SJCRH30 (cell line): ENCODE measurements around the gene SIAH2. TPM values are rescaled to one million over a fixed set of nuclear protein-coding genes. Genes with fewer than 3 reads are reported as not detected.

ENCODE experiments used
- DNase-seq, 2 experiments: peaks; one replicate each; pipeline ENCODE4 v3.0.0-alpha.2; 2015 to 2020
- H3K27ac ChIP-seq: fragments of 250-450 bp; sonication (Bioruptor Pico); 2 replicates; pipeline ENCODE4 v1.5.1; 2020; ENCODE audit warnings: mild to moderate bottlenecking, moderate library complexity
- H3K27me3 ChIP-seq: fragments of 250-450 bp; sonication (Bioruptor Pico); 2 replicates; pipeline ENCODE4 v1.5.1; 2020; ENCODE audit warnings: mild to moderate bottlenecking, moderate library complexity
- H3K36me3 ChIP-seq: fragments of 250-450 bp; sonication (Bioruptor Pico); 2 replicates; pipeline ENCODE4 v1.5.1; 2020; ENCODE audit warnings: mild to moderate bottlenecking, moderate library complexity
- H3K4me1 ChIP-seq: fragments of 250-450 bp; sonication (Bioruptor Pico); 2 replicates; pipeline ENCODE4 v1.5.1; 2020; ENCODE audit warnings: mild to moderate bottlenecking, moderate library complexity
- H3K4me3 ChIP-seq: fragments of 250-450 bp; sonication (Bioruptor Pico); 2 replicates; pipeline ENCODE4 v1.5.1; 2020; ENCODE audit warnings: mild to moderate bottlenecking, moderate library complexity
- H3K9me3 ChIP-seq: fragments of 250-450 bp; sonication (Bioruptor Pico); replicated peaks from 2 replicates; pipeline ENCODE4 v1.5.1; 2020; ENCODE audit warnings: mild to moderate bottlenecking, moderate library complexity
- total RNA-seq: library from RNA; depleted of rRNA; stranded (reverse); fragments of >200 nt; shearing (Covaris generic); gene quantifications from 2 replicates; pipeline ENCODE4 v1.2.3, GENCODE V29; 2014

SIAH2 gene
- total RNA-seq, 1 experiment from 2014 or later: 36.4 TPM

DNA sequence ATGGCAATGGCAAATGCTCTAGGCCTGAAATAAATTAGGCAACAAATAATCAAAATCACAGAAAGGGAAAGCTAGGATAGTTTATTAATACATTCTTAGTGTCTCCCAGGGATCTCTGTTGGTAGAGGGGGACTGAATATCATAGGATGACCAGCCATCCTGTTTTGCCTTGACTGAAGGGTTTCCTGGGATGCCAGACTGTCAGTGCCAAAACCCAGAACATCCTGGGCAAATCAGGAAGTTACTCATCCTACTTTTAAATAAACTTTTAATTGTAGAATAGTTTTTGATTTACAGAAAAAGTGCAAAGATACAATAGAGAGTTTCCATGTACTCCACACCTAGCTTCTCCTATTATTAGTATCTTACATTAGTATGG is 21.8 kb upstream of the SIAH2 start:
- H3K4me3 ChIP-seq: no peak overlapping the region
- no peak for DNase-seq
- H3K9me3 ChIP-seq: no peaks in the 10 kb centered on the region
- no peak overlapping the region for H3K27ac ChIP-seq
- no peaks in the 10 kb centered on the region for H3K36me3 ChIP-seq
- no peaks in the 10 kb centered on the region for H3K27me3 ChIP-seq
- H3K4me1 ChIP-seq: no peaks in the 10 kb centered on the region

DNA sequence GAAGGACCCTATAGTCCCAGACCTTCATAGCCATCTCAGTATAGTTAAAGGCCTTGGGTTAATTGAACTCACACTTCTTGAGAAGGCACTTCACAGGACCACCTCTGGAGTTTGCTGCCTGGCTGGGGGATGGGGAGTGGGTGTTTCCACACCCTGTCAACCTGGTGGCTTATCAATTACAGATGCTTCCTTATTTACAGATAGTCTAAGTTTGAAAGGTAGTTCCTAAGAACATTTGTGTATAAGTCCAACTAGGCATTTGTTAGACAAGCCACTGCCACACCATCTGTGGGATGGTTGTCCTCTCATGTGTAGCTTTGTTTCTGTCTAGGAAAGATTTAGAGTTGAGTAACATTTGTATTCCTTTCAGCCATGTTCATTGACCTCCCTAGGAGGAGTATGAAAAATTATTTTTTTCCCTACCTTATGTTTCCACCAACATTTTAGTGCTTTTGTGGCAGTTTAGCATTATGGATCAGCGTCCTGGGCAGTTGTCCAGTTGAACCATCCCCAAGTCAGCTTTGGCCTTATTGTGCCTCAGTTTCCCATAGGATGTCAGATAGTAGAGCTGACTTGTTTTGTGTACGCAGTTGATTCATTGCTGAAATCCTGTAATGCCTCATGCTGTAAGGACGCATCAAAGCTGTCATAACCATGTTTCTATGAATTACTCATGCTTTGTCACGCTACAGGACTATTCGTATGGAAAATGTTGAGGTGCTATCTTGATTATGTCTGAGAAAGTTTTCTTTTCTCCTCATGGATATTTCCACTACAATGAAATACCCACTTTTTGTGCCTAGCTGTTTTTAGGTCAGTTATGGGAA is 21.2 kb upstream of the SIAH2 start:
- Histone ChIP-seq H3K36me3 (no peaks in the 10 kb centered on the region), H3K27ac (no peak overlapping the region), H3K9me3 (no peaks in the 10 kb centered on the region), H3K4me3 (no peak overlapping the region), H3K27me3 (no peaks in the 10 kb centered on the region), H3K4me1 (no peaks in the 10 kb centered on the region)
- no peak for DNase-seq

DNA sequence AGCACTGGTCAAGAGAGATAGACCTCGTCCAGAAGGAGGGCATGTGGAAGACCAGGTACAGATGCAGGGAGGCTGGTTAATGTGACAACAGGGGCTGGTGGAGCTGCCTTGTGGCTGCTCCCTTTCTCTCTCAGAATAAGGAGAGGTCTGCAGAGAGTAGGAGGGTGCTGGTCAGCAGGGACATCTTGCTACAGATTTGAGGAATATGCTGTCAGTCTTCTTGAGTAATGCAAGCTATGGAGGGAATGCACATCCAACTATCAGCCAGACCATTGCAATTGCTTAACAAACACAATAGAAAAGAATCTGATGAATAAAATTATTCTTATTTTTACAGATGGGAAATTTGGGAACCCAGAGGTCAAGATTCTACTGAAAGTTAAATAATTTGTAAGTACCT is 20.3 kb upstream of the SIAH2 start:
- Histone ChIP-seq H3K9me3 (no peaks in the 10 kb centered on the region), H3K36me3 (no peaks in the 10 kb centered on the region), H3K27me3 (no peaks in the 10 kb centered on the region), H3K4me1 (no peaks in the 10 kb centered on the region), H3K27ac (no peak overlapping the region), H3K4me3 (no peak overlapping the region)
- DNase-seq: no peak

DNA sequence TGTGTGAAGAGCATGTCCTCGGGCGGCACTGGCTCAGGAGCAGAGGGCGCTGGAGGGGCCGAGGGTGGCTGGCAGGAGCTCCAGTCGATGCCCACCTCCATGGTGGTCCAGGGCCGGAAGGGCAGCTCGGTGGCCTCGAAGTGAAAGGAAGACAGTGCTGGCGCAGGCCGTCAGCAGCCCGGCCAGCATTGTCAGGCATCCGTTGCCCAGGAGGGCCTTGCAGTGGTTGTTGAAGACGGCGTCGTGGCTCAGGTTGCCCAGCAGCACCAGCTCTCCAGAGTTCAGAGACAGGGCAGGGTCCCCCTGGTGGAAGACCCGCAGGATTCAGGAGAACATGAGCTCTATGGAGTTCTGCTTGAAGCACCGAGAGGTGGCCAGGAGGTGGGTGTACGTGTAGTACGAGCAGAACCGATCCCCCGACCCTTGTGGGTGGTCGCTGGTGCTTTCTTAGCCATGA is 16.5 kb upstream of the SIAH2 start:
- H3K27ac ChIP-seq: no peak overlapping the region
- H3K4me1 ChIP-seq: peaks cover 10% of the 10 kb centered on the region
- H3K36me3 ChIP-seq: no peaks in the 10 kb centered on the region
- no peaks in the 10 kb centered on the region for H3K9me3 ChIP-seq
- no peak for DNase-seq
- no peaks in the 10 kb centered on the region for H3K27me3 ChIP-seq
- H3K4me3 ChIP-seq: no peak overlapping the region

DNA sequence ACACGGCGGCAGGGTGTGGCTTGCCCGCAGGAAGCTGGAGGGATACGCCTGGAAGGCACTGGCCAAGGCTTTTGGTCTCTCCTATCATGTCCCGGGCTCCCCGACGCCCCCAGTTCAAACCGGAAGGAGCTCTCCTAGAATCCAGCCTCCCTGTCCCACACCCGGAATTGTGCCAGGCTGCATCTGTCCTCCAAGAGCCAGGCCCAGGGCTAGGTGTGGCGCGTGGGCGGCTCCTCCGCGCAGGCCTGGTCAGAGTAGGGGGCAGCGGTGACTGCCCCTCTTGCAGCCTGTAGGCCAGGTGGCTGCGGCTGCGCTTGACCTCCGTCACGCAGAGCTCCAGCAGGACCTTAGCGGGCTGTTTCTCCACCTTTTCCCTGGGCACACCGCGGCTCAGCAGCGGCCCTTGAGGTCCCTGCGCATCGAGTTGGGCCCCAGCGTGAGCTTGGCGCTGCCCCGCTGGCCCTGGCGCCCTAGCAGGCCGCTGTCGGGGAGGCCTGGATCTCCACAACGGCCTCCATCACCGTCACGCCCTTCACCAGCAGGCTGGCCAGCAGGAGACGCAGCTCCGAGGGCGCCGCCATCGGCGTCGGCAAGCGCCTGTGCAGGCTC is 15.9 kb upstream of the SIAH2 start:
- DNase-seq: no peak
- no peaks in the 10 kb centered on the region for H3K27me3 ChIP-seq
- no peak overlapping the region for H3K27ac ChIP-seq
- H3K4me3 ChIP-seq: no peak overlapping the region
- H3K4me1 ChIP-seq: peaks cover 10% of the 10 kb centered on the region
- no peaks in the 10 kb centered on the region for H3K9me3 ChIP-seq
- H3K36me3 ChIP-seq: no peaks in the 10 kb centered on the region

DNA sequence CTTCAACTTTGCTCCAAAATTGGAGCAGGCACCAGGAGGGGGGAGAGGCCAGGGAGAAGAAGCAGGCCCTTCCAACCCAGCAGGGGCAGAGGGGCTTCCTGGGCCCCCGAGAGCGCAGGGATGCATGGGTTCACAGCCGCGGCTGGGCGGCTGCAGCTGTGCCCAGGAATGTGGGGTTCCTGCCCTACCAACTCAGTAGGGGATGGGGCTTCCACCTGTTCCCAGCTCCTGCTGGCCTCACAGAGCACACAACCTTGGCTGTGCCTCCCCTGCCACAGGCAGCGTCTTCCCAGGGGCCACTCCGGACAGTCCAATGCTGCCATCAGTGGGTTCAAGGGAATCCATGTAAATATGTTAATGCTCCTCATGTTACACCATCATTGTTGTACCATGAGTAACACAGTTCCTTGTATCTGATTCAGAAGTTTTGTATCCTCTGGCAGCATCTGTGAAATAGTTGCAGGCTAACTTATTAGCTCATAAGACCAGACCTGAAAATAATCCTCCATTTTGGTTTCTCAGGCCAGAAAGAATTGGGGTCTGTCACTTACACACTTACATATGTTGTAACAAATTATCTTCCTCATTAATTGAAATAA is 12.1 kb upstream of the SIAH2 start:
- Histone ChIP-seq H3K9me3 (no peaks in the 10 kb centered on the region), H3K4me3 (no peak overlapping the region), H3K36me3 (no peaks in the 10 kb centered on the region), H3K27ac (peak overlapping the region; percentile 52), H3K27me3 (no peaks in the 10 kb centered on the region), H3K4me1 (peaks cover 10% of the 10 kb centered on the region)
- peak; percentile 66 to 76 for DNase-seq

DNA sequence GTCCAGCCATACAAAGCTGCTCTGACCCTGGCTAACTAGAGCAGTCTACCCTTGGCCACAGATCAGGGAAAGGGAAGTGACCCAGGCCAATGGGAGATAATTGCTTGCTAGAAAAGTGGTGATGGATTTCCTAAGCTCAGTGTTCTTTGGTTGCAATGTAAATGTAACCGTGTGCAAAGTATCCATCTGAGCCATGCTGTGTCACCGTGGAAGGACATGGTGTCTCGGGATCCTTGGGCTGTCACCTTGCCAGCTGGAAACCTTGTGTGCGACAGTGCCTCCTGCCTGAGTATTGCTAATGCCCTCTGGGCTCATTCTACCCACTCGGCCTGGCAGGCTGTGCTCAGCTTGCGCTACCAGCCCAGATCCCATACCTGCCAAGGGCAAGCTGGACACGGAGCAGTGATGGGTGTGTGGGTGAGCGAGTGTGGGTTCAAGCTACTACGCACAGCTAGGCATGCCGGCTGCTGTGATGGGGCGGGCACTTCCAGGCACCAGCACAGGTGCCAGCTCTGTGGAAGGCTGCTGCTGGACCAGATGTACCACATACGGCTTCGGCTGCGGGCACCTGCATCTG is 10.7 kb upstream of the SIAH2 start:
- Histone ChIP-seq H3K27ac (no peak overlapping the region), H3K4me3 (no peak overlapping the region), H3K4me1 (peaks cover 14% of the 10 kb centered on the region), H3K27me3 (no peaks in the 10 kb centered on the region), H3K9me3 (no peaks in the 10 kb centered on the region), H3K36me3 (no peaks in the 10 kb centered on the region)
- no peak for DNase-seq

DNA sequence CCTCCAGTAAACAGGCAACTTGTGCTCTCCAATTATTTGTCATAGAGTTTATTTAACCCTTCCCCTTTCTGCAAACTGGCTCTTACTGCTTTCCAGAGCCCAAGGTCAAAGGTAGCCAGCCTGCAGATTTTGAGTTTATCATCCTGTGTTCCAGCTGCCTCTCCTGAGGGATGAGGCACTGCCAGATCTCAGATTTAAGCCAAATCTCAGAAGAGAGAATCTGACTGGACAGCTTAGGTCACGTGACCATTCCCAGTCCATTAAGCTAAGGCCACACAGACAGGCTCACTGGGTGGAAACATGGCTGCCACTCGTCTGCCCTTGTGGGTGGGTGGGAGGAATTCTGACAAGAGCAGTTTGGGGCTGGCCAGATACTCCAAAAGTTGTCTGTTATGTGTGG is 8.6 kb upstream of the SIAH2 start:
- H3K9me3 ChIP-seq: no peaks in the 10 kb centered on the region
- H3K4me1 ChIP-seq: peaks cover 14% of the 10 kb centered on the region
- no peaks in the 10 kb centered on the region for H3K36me3 ChIP-seq
- H3K4me3 ChIP-seq: no peak overlapping the region
- no peaks in the 10 kb centered on the region for H3K27me3 ChIP-seq
- H3K27ac ChIP-seq: no peak overlapping the region
- peak; percentile 18 to 36 for DNase-seq

DNA sequence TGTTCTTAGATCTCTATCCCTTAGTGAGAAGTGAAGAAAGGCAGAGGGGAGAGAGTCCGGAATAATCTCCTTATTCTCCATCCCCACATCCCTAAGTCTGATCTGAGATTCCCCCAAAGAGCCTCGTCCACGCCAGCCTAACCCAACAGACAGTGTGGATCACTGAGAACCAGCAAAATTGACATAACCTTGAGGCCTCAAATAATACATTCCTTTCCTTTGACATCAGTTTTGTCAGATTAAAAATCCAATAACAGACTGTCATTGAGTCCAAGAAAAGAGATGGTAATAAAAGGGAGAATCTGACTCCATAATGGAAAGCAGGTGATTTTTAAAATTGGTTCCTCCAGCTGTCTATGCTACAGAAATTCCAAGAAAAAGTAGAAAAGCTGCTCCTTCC is 7.7 kb upstream of the SIAH2 start:
- H3K27ac ChIP-seq: no peak overlapping the region
- no peaks in the 10 kb centered on the region for H3K27me3 ChIP-seq
- H3K9me3 ChIP-seq: no peaks in the 10 kb centered on the region
- H3K36me3 ChIP-seq: no peaks in the 10 kb centered on the region
- H3K4me3 ChIP-seq: no peak overlapping the region
- H3K4me1 ChIP-seq: peaks cover 17% of the 10 kb centered on the region
- DNase-seq: no peak

DNA sequence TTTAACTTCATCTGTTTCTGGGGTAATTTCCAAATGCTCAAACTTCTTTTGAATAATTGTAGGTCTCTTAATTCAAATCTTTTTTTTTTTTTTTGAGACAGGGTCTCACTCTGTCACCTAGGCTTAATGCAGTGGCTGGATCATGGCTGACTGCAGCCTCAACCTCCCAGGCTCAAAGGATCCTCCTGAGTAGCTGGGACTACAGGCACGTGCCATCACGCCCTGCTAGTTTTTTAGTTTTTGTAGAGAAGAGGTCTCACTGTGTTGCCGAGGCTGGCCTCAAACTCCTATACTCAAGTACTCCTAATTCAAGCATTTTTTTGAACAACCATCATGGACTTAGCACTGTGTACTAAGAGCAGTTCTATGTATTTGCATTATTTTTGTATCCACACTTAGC is 3.8 kb upstream of the SIAH2 start:
- DNase-seq: no peak
- Histone ChIP-seq H3K9me3 (no peaks in the 10 kb centered on the region), H3K4me3 (no peak overlapping the region), H3K4me1 (peaks cover 10% of the 10 kb centered on the region), H3K27me3 (no peaks in the 10 kb centered on the region), H3K27ac (no peak overlapping the region), H3K36me3 (no peaks in the 10 kb centered on the region)

DNA sequence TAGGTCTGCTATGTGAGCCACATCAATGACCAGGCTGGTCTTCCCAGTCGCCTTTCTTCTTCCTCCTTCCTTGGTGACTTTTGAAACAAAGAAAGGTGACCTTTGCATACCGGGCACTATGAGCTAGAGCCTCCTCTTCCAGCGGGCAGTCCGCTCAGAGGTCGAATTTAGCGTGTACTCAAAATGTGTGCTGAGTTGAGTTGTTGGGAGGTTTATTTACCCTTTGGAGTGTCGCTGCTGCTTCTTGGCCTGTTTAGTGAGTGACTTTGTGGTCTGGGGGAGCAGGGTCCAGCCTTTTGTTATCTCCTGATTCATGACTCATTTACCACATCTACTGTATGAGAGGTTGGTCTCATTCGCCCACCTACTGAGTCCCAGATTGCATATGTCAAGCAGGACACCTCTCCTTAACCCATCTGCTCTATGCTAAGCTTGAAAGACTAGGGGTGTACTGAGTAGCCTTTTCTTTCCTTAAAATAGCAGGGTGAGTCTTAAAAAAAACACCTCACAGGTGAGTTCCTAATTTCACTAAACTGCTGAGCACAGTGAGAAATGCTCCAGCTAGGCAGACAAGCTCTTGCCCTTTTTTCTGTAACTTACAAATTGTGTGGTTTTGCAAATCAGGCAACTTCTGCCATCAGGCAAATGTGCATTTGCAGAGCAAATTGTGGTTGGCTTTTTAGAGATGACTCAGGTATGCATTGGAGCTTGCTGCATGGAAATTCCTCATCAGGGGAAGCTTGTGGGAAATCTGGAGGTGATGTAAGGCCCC is 3.2 kb upstream of the SIAH2 start:
- H3K27ac ChIP-seq: no peak overlapping the region
- no peak overlapping the region for H3K4me3 ChIP-seq
- H3K4me1 ChIP-seq: peaks cover 10% of the 10 kb centered on the region
- no peak for DNase-seq
- no peaks in the 10 kb centered on the region for H3K9me3 ChIP-seq
- no peaks in the 10 kb centered on the region for H3K36me3 ChIP-seq
- H3K27me3 ChIP-seq: no peaks in the 10 kb centered on the region

DNA sequence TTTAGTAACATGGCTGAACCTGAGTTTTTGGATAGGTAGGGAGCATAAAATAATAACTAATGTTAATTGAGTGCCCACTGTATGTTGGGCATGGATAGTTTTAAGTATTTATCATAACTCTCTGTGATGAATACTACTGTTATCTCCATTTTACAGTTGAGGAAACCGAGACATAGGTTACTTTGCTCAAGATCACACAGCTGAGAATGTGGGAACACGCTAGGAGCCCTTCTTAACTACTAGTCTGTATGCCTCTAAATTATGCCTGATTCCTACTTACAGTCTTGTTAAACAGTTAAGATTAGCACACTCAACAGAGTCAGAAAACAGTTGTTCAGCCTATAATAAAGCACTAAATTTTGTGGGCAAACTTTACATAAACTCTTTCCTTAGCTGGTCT is 2.0 kb upstream of the SIAH2 start:
- no peak for DNase-seq
- Histone ChIP-seq H3K4me3 (no peak overlapping the region), H3K27ac (no peak overlapping the region), H3K36me3 (no peaks in the 10 kb centered on the region), H3K9me3 (no peaks in the 10 kb centered on the region), H3K27me3 (no peaks in the 10 kb centered on the region), H3K4me1 (peaks cover 10% of the 10 kb centered on the region)

DNA sequence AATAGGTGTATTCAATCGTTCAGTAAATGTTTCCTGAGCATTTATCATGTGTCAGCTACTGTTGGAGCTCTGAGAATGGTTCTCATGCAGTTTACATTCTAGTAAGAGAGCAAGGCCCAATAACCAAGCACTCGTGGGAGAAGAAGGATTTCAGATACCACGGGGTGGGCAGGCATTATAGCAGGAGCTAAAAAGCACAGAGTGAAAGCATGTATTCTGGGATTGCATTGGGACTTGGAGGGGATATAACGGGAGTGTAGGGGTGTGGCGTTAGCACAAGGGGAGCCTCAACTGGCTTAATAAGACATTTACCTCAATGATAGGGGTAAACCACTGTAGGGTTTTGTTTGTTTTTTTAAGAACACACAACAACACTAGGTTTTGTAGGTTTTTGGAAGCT is 1.6 kb upstream of the SIAH2 start:
- Histone ChIP-seq H3K27me3 (no peaks in the 10 kb centered on the region), H3K9me3 (no peaks in the 10 kb centered on the region), H3K27ac (peak overlapping the region; percentile 72; the same call in 1 of the 2 replicates), H3K36me3 (no peaks in the 10 kb centered on the region), H3K4me1 (peaks cover 10% of the 10 kb centered on the region), H3K4me3 (peak overlapping the region; percentile 68)
- peak in 1 of 2 experiments; percentile 21 for DNase-seq

DNA sequence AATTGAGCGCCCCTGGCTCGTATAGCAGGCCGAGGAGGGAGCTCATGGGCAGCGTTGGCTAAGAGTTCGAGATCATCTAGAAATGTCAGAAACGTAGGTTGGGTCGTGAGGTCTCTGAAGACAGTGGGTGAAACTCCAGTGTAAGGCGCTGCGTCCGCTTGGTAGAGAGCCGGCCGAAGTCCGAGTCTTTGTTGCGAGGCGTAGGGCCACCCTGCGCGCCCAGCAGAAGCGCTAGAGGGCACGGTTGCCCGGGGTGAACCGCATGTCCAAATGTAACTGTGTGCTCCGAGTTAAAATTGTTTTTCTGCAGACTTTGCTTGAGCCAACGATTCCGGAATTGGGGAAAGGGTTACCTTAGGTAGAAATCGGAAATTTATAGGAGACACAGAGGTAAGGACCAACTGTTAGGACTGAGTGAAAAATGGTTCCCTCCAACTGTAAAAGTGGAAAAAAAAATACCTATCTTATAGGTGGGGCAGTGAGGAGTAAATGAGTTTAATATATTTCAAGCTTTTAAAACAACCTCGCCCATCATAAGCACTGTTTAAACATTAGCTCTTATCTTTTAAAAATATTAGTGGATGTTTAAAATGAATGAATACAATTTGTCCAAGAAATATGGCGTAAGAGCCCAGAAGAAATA is 993 bp upstream of the SIAH2 start:
- H3K4me3 ChIP-seq: peak overlapping the region; percentile 68
- no peaks in the 10 kb centered on the region for H3K9me3 ChIP-seq
- H3K27ac ChIP-seq: peak overlapping the region; percentile 72
- H3K27me3 ChIP-seq: no peaks in the 10 kb centered on the region
- no peaks in the 10 kb centered on the region for H3K36me3 ChIP-seq
- DNase-seq: peak; percentile 54 to 71
- peaks cover 9% of the 10 kb centered on the region for H3K4me1 ChIP-seq
